HEK293 (cell line): Measurements from ENCODE around the gene UST.

Experiments
- BCL11B ChIP-seq: fragments of 450-650 bp; formaldehyde crosslinking; IDR thresholded peaks from 2 replicates; pipeline ENCODE4 v1.5.1; 2016; ENCODE audit warnings: low read depth, missing biosample characterization, missing genetic modification characterization
- EGR2 ChIP-seq: fragments of 450-650 bp; formaldehyde crosslinking; IDR thresholded peaks from 2 replicates; pipeline ENCODE4 v1.5.1; 2016; ENCODE audit warnings: low read depth, missing biosample characterization, missing genetic modification characterization
- FEZF1 ChIP-seq: fragments of 450-650 bp; formaldehyde crosslinking; IDR thresholded peaks from 2 replicates; pipeline ENCODE4 v1.5.1; 2016; ENCODE audit warnings: missing biosample characterization, missing genetic modification characterization
- GLI2 ChIP-seq: fragments of 450-650 bp; formaldehyde crosslinking; IDR thresholded peaks from 2 replicates; pipeline ENCODE4; 2017; ENCODE audit warnings: missing biosample characterization, missing genetic modification characterization, low read depth, borderline replicate concordance
- KLF10 ChIP-seq: fragments of 450-650 bp; IDR thresholded peaks from 2 replicates; pipeline ENCODE4 v1.5.1; 2018; ENCODE audit warnings: missing biosample characterization, mild to moderate bottlenecking, missing genetic modification characterization
- SETDB1 ChIP-seq: IDR thresholded peaks from one replicate; pipeline ENCODE4 v1.6.1; 2017; ENCODE audit warnings: mild to moderate bottlenecking, low read length, moderate library complexity, mixed read lengths; ENCODE audit not compliant: insufficient read length
- ZFP37 ChIP-seq: fragments of 450-650 bp; formaldehyde crosslinking; IDR thresholded peaks from 2 replicates; pipeline ENCODE4 v1.5.1; 2016; ENCODE audit warnings: missing biosample characterization, missing genetic modification characterization
- ZNF132 ChIP-seq: fragments of 450-650 bp; formaldehyde crosslinking; IDR thresholded peaks from 2 replicates; pipeline ENCODE4 v1.5.1; 2017; ENCODE audit warnings: missing biosample characterization, missing genetic modification characterization, borderline replicate concordance
- ZNF140 ChIP-seq: fragments of 450-650 bp; formaldehyde crosslinking; IDR thresholded peaks from 2 replicates; pipeline ENCODE4 v1.5.1; 2016; ENCODE audit warnings: missing biosample characterization, missing genetic modification characterization
- ZNF146 ChIP-seq: fragments of 450-650 bp; formaldehyde crosslinking; IDR thresholded peaks from 2 replicates; pipeline ENCODE4 v1.5.1; 2016; ENCODE audit warnings: missing biosample characterization, missing genetic modification characterization
- ZNF175 ChIP-seq: fragments of 450-650 bp; formaldehyde crosslinking; IDR thresholded peaks from 2 replicates; pipeline ENCODE4 v1.5.1; 2016; ENCODE audit warnings: missing biosample characterization, missing genetic modification characterization
- ZNF423 ChIP-seq: fragments of 450-650 bp; formaldehyde crosslinking; IDR thresholded peaks from 2 replicates; pipeline ENCODE4 v1.5.1; 2016; ENCODE audit warnings: missing biosample characterization, missing genetic modification characterization
- ZNF548 ChIP-seq: fragments of 450-650 bp; formaldehyde crosslinking; IDR thresholded peaks from 2 replicates; pipeline ENCODE4 v1.5.1; 2016; ENCODE audit warnings: missing biosample characterization, missing genetic modification characterization
- ZNF571 ChIP-seq: fragments of 450-650 bp; formaldehyde crosslinking; IDR thresholded peaks from 2 replicates; pipeline ENCODE4 v1.5.0; 2017; ENCODE audit warnings: missing biosample characterization, missing genetic modification characterization
- ZNF596 ChIP-seq: fragments of 450-650 bp; IDR thresholded peaks from 2 replicates; pipeline ENCODE4 v1.5.0; 2018; ENCODE audit warnings: missing biosample characterization, mild to moderate bottlenecking, missing genetic modification characterization, moderate library complexity
- ZNF654 ChIP-seq: fragments of 450-650 bp; formaldehyde crosslinking; IDR thresholded peaks from 2 replicates; pipeline ENCODE4 v1.5.1; 2016; ENCODE audit warnings: low read depth, missing biosample characterization, missing genetic modification characterization
- ZNF704 ChIP-seq: fragments of 450-650 bp; formaldehyde crosslinking; IDR thresholded peaks from 2 replicates; pipeline ENCODE4 v1.5.1; 2016; ENCODE audit warnings: missing biosample characterization, missing genetic modification characterization
- ZNF777 ChIP-seq: fragments of 450-650 bp; formaldehyde crosslinking; IDR thresholded peaks from 2 replicates; pipeline ENCODE4 v1.5.1; 2017; ENCODE audit warnings: missing biosample characterization, missing genetic modification characterization, borderline replicate concordance
- TF ChIP-seq, protein P1 (sequence below): fragments of 450-650 bp; formaldehyde crosslinking; IDR thresholded peaks from 2 replicates; pipeline ENCODE4 v1.5.1; 2016; ENCODE audit warnings: missing biosample characterization, missing genetic modification characterization
- TF ChIP-seq, protein P2 (sequence below): fragments of 450-650 bp; formaldehyde crosslinking; IDR thresholded peaks from 2 replicates; pipeline ENCODE4 v1.5.1; 2016; ENCODE audit warnings: missing biosample characterization, missing genetic modification characterization, borderline replicate concordance
- TF ChIP-seq, protein P3 (sequence below): fragments of 450-650 bp; formaldehyde crosslinking; IDR thresholded peaks from 2 replicates; pipeline ENCODE4 v1.5.1; 2017; ENCODE audit warnings: missing biosample characterization, missing genetic modification characterization
- TF ChIP-seq, protein P4 (sequence below): fragments of 450-650 bp; formaldehyde crosslinking; IDR thresholded peaks from 2 replicates; pipeline ENCODE4 v1.5.1; 2016; ENCODE audit warnings: missing biosample characterization, missing genetic modification characterization, low read depth
- TF ChIP-seq, protein P5 (sequence below): fragments of 450-650 bp; formaldehyde crosslinking; IDR thresholded peaks from 2 replicates; pipeline ENCODE4 v1.5.1; 2016; ENCODE audit warnings: missing biosample characterization, missing genetic modification characterization
- TF ChIP-seq, protein P6 (sequence below): fragments of 450-650 bp; formaldehyde crosslinking; IDR thresholded peaks from 2 replicates; pipeline ENCODE4 v1.5.1; 2016; ENCODE audit warnings: missing biosample characterization, missing genetic modification characterization

Gene UST

DNA sequence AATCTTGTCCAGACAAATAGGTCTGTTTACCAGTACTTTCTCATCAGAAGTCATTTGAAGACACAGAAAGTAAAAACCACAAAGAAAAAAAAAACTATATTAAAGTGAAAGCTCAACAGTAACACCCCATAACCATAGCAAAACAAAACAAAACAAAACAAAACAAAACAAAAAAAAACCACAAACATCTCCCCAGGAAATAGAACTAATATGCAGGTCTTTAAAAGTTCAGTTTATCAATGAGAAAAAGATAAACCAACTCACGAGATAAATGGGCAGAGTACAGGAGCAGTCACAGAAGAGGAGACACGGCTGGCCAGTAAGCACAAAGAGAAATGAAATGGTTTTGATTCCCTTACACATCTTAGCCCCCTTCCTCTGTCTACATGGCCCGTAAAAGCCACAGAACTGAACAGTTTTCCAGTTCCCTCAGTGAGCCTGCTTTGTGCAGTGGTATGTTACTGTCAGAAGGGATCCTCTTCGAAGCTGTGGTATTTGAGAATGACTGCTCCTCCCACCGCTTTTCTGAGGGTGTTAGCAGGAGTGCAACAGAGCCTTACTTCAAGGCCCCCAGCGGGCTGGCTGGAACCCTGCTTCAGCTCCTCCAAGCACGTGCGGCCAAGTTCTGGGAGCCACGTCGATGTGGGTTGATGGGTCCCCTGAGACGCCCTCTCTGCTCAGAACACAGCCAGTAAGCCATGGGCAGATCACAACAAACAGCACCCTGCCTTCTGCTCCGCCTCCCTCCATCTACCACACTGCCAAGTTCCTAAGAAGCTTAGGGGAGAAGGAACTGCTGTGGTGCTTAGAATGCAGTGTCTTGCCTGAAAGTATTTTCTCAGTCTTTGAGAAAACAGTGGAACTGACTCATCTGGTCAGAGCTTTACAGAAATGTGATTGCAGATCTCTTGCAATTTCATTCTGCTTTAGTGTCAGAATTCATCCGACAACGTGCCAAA is 14.0 kb downstream of the UST start (continued):
- TF ChIP-seq, protein P1, sequence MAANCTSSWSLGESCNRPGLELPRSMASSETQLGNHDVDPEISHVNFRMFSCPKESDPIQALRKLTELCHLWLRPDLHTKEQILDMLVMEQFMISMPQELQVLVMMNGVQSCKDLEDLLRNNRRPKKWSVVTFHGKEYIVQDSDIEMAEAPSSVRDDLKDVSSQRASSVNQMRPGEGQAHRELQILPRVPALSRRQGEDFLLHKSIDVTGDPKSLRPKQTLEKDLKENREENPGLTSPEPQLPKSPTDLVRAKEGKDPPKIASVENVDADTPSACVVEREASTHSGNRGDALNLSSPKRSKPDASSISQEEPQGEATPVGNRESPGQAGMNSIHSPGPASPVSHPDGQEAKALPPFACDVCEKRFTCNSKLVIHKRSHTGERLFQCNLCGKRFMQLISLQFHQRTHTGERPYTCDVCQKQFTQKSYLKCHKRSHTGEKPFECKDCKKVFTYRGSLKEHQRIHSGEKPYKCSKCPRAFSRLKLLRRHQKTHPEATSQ: no peak
- no peak for TF ChIP-seq KLF10 (tag by site-specific recombination)
- TF ChIP-seq ZNF777 (tag by site-specific recombination): 0 out of 2 replicates have a peak, but pooled peaks have one; percentile 25
- TF ChIP-seq ZNF175 (tag by site-specific recombination): no peak
- TF ChIP-seq ZNF704 (tag by site-specific recombination): no peak
- TF ChIP-seq, protein P2, sequence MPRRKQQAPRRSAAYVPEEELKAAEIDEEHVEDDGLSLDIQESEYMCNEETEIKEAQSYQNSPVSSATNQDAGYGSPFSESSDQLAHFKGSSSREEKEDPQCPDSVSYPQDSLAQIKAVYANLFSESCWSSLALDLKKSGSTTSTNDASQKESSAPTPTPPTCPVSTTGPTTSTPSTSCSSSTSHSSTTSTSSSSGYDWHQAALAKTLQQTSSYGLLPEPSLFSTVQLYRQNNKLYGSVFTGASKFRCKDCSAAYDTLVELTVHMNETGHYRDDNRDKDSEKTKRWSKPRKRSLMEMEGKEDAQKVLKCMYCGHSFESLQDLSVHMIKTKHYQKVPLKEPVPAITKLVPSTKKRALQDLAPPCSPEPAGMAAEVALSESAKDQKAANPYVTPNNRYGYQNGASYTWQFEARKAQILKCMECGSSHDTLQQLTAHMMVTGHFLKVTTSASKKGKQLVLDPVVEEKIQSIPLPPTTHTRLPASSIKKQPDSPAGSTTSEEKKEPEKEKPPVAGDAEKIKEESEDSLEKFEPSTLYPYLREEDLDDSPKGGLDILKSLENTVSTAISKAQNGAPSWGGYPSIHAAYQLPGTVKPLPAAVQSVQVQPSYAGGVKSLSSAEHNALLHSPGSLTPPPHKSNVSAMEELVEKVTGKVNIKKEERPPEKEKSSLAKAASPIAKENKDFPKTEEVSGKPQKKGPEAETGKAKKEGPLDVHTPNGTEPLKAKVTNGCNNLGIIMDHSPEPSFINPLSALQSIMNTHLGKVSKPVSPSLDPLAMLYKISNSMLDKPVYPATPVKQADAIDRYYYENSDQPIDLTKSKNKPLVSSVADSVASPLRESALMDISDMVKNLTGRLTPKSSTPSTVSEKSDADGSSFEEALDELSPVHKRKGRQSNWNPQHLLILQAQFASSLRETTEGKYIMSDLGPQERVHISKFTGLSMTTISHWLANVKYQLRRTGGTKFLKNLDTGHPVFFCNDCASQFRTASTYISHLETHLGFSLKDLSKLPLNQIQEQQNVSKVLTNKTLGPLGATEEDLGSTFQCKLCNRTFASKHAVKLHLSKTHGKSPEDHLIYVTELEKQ (tag by site-specific recombination): no peak
- TF ChIP-seq ZNF548 (tag by site-specific recombination): no peak
- TF ChIP-seq EGR2 (tag by site-specific recombination): peak; percentile 61; the same call in 1 of the 2 replicates
- TF ChIP-seq ZNF140 (tag by site-specific recombination): no peak
- TF ChIP-seq ZNF132 (tag by site-specific recombination): no peak
- TF ChIP-seq GLI2: no peak
- TF ChIP-seq FEZF1 (tag by site-specific recombination): no peak
- no peak for TF ChIP-seq ZNF596
- no peak for TF ChIP-seq ZNF146 (tag by site-specific recombination)
- no peak for TF ChIP-seq ZNF571
- peak; percentile 78 for TF ChIP-seq ZNF423 (tag by site-specific recombination)
- TF ChIP-seq, protein P3, sequence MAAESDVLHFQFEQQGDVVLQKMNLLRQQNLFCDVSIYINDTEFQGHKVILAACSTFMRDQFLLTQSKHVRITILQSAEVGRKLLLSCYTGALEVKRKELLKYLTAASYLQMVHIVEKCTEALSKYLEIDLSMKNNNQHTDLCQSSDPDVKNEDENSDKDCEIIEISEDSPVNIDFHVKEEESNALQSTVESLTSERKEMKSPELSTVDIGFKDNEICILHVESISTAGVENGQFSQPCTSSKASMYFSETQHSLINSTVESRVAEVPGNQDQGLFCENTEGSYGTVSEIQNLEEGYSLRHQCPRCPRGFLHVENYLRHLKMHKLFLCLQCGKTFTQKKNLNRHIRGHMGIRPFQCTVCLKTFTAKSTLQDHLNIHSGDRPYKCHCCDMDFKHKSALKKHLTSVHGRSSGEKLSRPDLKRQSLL (tag by site-specific recombination): no peak
- TF ChIP-seq, protein P4, sequence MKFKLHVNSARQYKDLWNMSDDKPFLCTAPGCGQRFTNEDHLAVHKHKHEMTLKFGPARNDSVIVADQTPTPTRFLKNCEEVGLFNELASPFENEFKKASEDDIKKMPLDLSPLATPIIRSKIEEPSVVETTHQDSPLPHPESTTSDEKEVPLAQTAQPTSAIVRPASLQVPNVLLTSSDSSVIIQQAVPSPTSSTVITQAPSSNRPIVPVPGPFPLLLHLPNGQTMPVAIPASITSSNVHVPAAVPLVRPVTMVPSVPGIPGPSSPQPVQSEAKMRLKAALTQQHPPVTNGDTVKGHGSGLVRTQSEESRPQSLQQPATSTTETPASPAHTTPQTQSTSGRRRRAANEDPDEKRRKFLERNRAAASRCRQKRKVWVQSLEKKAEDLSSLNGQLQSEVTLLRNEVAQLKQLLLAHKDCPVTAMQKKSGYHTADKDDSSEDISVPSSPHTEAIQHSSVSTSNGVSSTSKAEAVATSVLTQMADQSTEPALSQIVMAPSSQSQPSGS (tag by site-specific recombination): no peak
- TF ChIP-seq ZFP37 (tag by site-specific recombination): no peak
- no peak for TF ChIP-seq BCL11B (tag by site-specific recombination)
- TF ChIP-seq, protein P5, sequence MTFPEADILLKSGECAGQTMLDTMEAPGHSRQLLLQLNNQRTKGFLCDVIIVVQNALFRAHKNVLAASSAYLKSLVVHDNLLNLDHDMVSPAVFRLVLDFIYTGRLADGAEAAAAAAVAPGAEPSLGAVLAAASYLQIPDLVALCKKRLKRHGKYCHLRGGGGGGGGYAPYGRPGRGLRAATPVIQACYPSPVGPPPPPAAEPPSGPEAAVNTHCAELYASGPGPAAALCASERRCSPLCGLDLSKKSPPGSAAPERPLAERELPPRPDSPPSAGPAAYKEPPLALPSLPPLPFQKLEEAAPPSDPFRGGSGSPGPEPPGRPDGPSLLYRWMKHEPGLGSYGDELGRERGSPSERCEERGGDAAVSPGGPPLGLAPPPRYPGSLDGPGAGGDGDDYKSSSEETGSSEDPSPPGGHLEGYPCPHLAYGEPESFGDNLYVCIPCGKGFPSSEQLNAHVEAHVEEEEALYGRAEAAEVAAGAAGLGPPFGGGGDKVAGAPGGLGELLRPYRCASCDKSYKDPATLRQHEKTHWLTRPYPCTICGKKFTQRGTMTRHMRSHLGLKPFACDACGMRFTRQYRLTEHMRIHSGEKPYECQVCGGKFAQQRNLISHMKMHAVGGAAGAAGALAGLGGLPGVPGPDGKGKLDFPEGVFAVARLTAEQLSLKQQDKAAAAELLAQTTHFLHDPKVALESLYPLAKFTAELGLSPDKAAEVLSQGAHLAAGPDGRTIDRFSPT (tag by site-specific recombination): no peak
- no peak for TF ChIP-seq SETDB1
- TF ChIP-seq, protein P6, sequence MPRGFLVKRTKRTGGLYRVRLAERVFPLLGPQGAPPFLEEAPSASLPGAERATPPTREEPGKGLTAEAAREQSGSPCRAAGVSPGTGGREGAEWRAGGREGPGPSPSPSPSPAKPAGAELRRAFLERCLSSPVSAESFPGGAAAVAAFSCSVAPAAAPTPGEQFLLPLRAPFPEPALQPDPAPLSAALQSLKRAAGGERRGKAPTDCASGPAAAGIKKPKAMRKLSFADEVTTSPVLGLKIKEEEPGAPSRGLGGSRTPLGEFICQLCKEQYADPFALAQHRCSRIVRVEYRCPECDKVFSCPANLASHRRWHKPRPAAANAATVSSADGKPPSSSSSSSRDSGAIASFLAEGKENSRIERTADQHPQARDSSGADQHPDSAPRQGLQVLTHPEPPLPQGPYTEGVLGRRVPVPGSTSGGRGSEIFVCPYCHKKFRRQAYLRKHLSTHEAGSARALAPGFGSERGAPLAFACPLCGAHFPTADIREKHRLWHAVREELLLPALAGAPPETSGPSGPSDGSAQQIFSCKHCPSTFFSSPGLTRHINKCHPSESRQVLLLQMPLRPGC (tag by site-specific recombination): no peak
- TF ChIP-seq ZNF654 (tag by site-specific recombination): no peak
